ENCODE results near the gene VSTM2L.

VSTM2L gene

GRCh38 chr20:37943501-37944455, 40.9 kb downstream of the VSTM2L start:
- no peak overlapping the region for H2AFZ ChIP-seq (ENCODE audit: low read depth)

GRCh38 chr20:37944456-37944981, 41.6 kb downstream of the VSTM2L start:
- H3K4me1 ChIP-seq (ENCODE audit: low read depth, poor library complexity, severe bottlenecking) = no peaks in the 10 kb centered on the region
- no peak overlapping the region for H3K9ac ChIP-seq
- no peak overlapping the region for H3K4me2 ChIP-seq
- no peak overlapping the region for H2AFZ ChIP-seq (ENCODE audit: low read depth)
- H3K36me3 ChIP-seq (ENCODE audit: insufficient read depth) = no peaks in the 10 kb centered on the region
- H3K27me3 ChIP-seq (ENCODE audit: insufficient read depth, low read depth) = no peaks in the 10 kb centered on the region
- no peak overlapping the region for H3K4me3 ChIP-seq (IDR thresholded peaks at IDR 0.05; ENCODE audit: insufficient read depth, low read depth, low read length)
- H3K27ac ChIP-seq = no peak overlapping the region
- H3K79me2 ChIP-seq (ENCODE audit: insufficient read depth, low read depth) = no peaks in the 10 kb centered on the region
- no peak for TF ChIP-seq CTCF (conservative IDR thresholded peaks at IDR 0.05; ENCODE audit: low read depth, low read length)
- H4K20me1 ChIP-seq (ENCODE audit: insufficient read depth) = no peaks in the 10 kb centered on the region

More at GRCh38 chr20:37943501-37944455, 40.9 kb downstream of the VSTM2L start:
- Histone ChIP-seq H4K20me1 (ENCODE audit: insufficient read depth) (no peaks in the 10 kb centered on the region), H3K4me2 (no peak overlapping the region), H3K79me2 (ENCODE audit: insufficient read depth, low read depth) (no peaks in the 10 kb centered on the region), H3K9ac (no peak overlapping the region), H3K27me3 (ENCODE audit: insufficient read depth, low read depth) (no peaks in the 10 kb centered on the region), H3K4me3 (IDR thresholded peaks at IDR 0.05; ENCODE audit: insufficient read depth, low read depth, low read length) (no peak overlapping the region), H3K4me1 (ENCODE audit: low read depth, poor library complexity, severe bottlenecking) (no peaks in the 10 kb centered on the region), H3K27ac (no peak overlapping the region), H3K36me3 (ENCODE audit: insufficient read depth) (no peaks in the 10 kb centered on the region)
- TF ChIP-seq CTCF (conservative IDR thresholded peaks at IDR 0.05; ENCODE audit: low read depth, low read length) = no peak

GRCh38 chr20:37945091-37945547, 42.2 kb downstream of the VSTM2L start:
- Histone ChIP-seq H3K36me3 (ENCODE audit: insufficient read depth) (no peaks in the 10 kb centered on the region), H3K4me1 (ENCODE audit: low read depth, poor library complexity, severe bottlenecking) (no peaks in the 10 kb centered on the region), H3K79me2 (ENCODE audit: insufficient read depth, low read depth) (no peaks in the 10 kb centered on the region), H3K4me3 (IDR thresholded peaks at IDR 0.05; ENCODE audit: insufficient read depth, low read depth, low read length) (no peak overlapping the region), H3K4me2 (no peak overlapping the region), H3K9ac (no peak overlapping the region), H4K20me1 (ENCODE audit: insufficient read depth) (no peaks in the 10 kb centered on the region), H3K27ac (no peak overlapping the region), H3K27me3 (ENCODE audit: insufficient read depth, low read depth) (no peaks in the 10 kb centered on the region), H2AFZ (ENCODE audit: low read depth) (no peak overlapping the region)
- no peak for TF ChIP-seq CTCF (conservative IDR thresholded peaks at IDR 0.05; ENCODE audit: low read depth, low read length)

GRCh38 chr20:37946946-37947345, 44.0 kb downstream of the VSTM2L start:
- Histone ChIP-seq H3K36me3 (ENCODE audit: insufficient read depth) (no peaks in the 10 kb centered on the region), H4K20me1 (ENCODE audit: insufficient read depth) (no peaks in the 10 kb centered on the region), H3K4me1 (ENCODE audit: low read depth, poor library complexity, severe bottlenecking) (no peaks in the 10 kb centered on the region), H3K27me3 (ENCODE audit: insufficient read depth, low read depth) (no peaks in the 10 kb centered on the region), H3K79me2 (ENCODE audit: insufficient read depth, low read depth) (no peaks in the 10 kb centered on the region), H3K4me3 (IDR thresholded peaks at IDR 0.05; ENCODE audit: insufficient read depth, low read depth, low read length) (no peak overlapping the region), H3K9ac (no peak overlapping the region), H3K4me2 (no peak overlapping the region), H2AFZ (ENCODE audit: low read depth) (no peak overlapping the region), H3K27ac (no peak overlapping the region)
- TF ChIP-seq CTCF (conservative IDR thresholded peaks at IDR 0.05; ENCODE audit: low read depth, low read length) = no peak
